ENCODE data around the gene MGAT4A. TPM values are rescaled to one million over a fixed set of nuclear protein-coding genes. Genes with fewer than 3 reads are reported as not detected.
"Not testable (repeated sequence)": the region's sequence is repeated elsewhere in the genome, so short reads cannot be mapped to it uniquely, and the experiment has no call there.

The MGAT4A gene
- total RNA-seq, 1 donor from 2014 or later = 12.2 TPM

- H3K36me3 Mint-ChIP-seq (ENCODE audit: low read depth) = peaks cover 17% of the 10 kb centered on the region
- TF ChIP-seq CTCF (conservative IDR thresholded peaks at IDR 0.05) = no peak
- peak overlapping the region; percentile 3 for H3K27ac Mint-ChIP-seq (ENCODE audit: unreplicated experiment)
- no peaks in the 10 kb centered on the region for H3K27me3 Mint-ChIP-seq (ENCODE audit: low read depth)
- H3K9me3 Mint-ChIP-seq = peaks cover 11% of the 10 kb centered on the region
- DNase-seq (ENCODE audit: low read depth, low spot score) = no peak
- H3K4me3 Mint-ChIP-seq = no peak overlapping the region
- H3K4me1 Mint-ChIP-seq = no peaks in the 10 kb centered on the region
Observed at GRCh38 chr2:98663511-98664090, 67.3 kb downstream of the MGAT4A start.

GRCh38 chr2:98659491-98659840, 71.5 kb downstream of the MGAT4A start:
- H3K4me1 Mint-ChIP-seq; H3K27me3 Mint-ChIP-seq (ENCODE audit: low read depth); H3K4me3 Mint-ChIP-seq; DNase-seq (ENCODE audit: low read depth, low spot score); H3K27ac Mint-ChIP-seq (ENCODE audit: unreplicated experiment); H3K9me3 Mint-ChIP-seq: not testable (repeated sequence)
- H3K36me3 Mint-ChIP-seq (ENCODE audit: low read depth) = peaks cover 11% of the 10 kb centered on the region

- Mint-ChIP-seq H3K27ac (ENCODE audit: unreplicated experiment) (no peak overlapping the region), H3K4me1 (no peaks in the 10 kb centered on the region), H3K9me3 (peaks cover 9% of the 10 kb centered on the region), H3K4me3 (no peak overlapping the region), H3K36me3 (ENCODE audit: low read depth) (peaks cover 11% of the 10 kb centered on the region), H3K27me3 (ENCODE audit: low read depth) (no peaks in the 10 kb centered on the region)
- no peak for DNase-seq (ENCODE audit: low read depth, low spot score)
- no peak for TF ChIP-seq CTCF (conservative IDR thresholded peaks at IDR 0.05)
Observed at GRCh38 chr2:98658816-98659490, 72.0 kb downstream of the MGAT4A start.

GRCh38 chr2:98656800-98657199, 74.1 kb downstream of the MGAT4A start:
- peaks cover 3% of the 10 kb centered on the region for H3K4me1 Mint-ChIP-seq
- peaks cover 9% of the 10 kb centered on the region for H3K9me3 Mint-ChIP-seq
- peaks cover 11% of the 10 kb centered on the region for H3K36me3 Mint-ChIP-seq (ENCODE audit: low read depth)
- no peak for DNase-seq (ENCODE audit: low read depth, low spot score)
- no peak for TF ChIP-seq CTCF (conservative IDR thresholded peaks at IDR 0.05)
- no peak overlapping the region for H3K4me3 Mint-ChIP-seq
- no peak overlapping the region for H3K27ac Mint-ChIP-seq (ENCODE audit: unreplicated experiment)
- no peaks in the 10 kb centered on the region for H3K27me3 Mint-ChIP-seq (ENCODE audit: low read depth)

GRCh38 chr2:98654699-98655495, 76.0 kb downstream of the MGAT4A start:
- Mint-ChIP-seq H3K4me3 (no peak overlapping the region), H3K36me3 (ENCODE audit: low read depth) (peaks cover 1% of the 10 kb centered on the region), H3K4me1 (peaks cover 4% of the 10 kb centered on the region), H3K27me3 (ENCODE audit: low read depth) (no peaks in the 10 kb centered on the region), H3K27ac (ENCODE audit: unreplicated experiment) (no peak overlapping the region), H3K9me3 (no peaks in the 10 kb centered on the region)
- no peak for DNase-seq (ENCODE audit: low read depth, low spot score)
- no peak for TF ChIP-seq CTCF (conservative IDR thresholded peaks at IDR 0.05)

- Mint-ChIP-seq H3K27ac (ENCODE audit: unreplicated experiment) (no peak overlapping the region), H3K4me3 (no peak overlapping the region), H3K4me1 (peaks cover 9% of the 10 kb centered on the region), H3K27me3 (ENCODE audit: low read depth) (no peaks in the 10 kb centered on the region), H3K9me3 (no peaks in the 10 kb centered on the region), H3K36me3 (ENCODE audit: low read depth) (no peaks in the 10 kb centered on the region)
- DNase-seq (ENCODE audit: low read depth, low spot score) = no peak
- TF ChIP-seq CTCF (conservative IDR thresholded peaks at IDR 0.05) = no peak
Observed at GRCh38 chr2:98650998-98651397, 79.9 kb downstream of the MGAT4A start.
